HEK293 (cell line): ENCODE results near the gene TPI1.

Experiments
- FEZF1 ChIP-seq: fragments of 450-650 bp; formaldehyde crosslinking; IDR thresholded peaks from 2 replicates; pipeline ENCODE4 v1.5.1; 2016; ENCODE audit warnings: missing biosample characterization, missing genetic modification characterization
- GLIS2 ChIP-seq: fragments of 450-650 bp; formaldehyde crosslinking; IDR thresholded peaks from 2 replicates; pipeline ENCODE4 v1.5.1; 2016; ENCODE audit warnings: missing biosample characterization, missing genetic modification characterization
- HOXA7 ChIP-seq: sonication (generic); formaldehyde crosslinking; IDR thresholded peaks from 2 replicates; pipeline ENCODE4 v1.8.1; 2022; ENCODE audit warnings: missing genetic modification reagents, borderline replicate concordance
- HOXD13 ChIP-seq: sonication (generic); formaldehyde crosslinking; IDR thresholded peaks from 2 replicates; pipeline ENCODE4 v1.8.0; 2022; ENCODE audit warnings: missing genetic modification reagents, borderline replicate concordance
- KLF7 ChIP-seq: fragments of 450-650 bp; formaldehyde crosslinking; IDR thresholded peaks from 2 replicates; pipeline ENCODE4 v1.5.1; 2016; ENCODE audit warnings: missing biosample characterization, missing genetic modification characterization, borderline replicate concordance
- MYNN ChIP-seq: fragments of 450-650 bp; formaldehyde crosslinking; IDR thresholded peaks from 2 replicates; pipeline ENCODE4 v1.5.1; 2016; ENCODE audit warnings: missing biosample characterization, missing genetic modification characterization, borderline replicate concordance
- ZBTB17 ChIP-seq: fragments of 450-650 bp; formaldehyde crosslinking; IDR thresholded peaks from 2 replicates; pipeline ENCODE4 v1.5.1; 2016; ENCODE audit warnings: missing biosample characterization, missing genetic modification characterization
- ZBTB48 ChIP-seq: fragments of 450-650 bp; formaldehyde crosslinking; IDR thresholded peaks from 2 replicates; pipeline ENCODE4 v1.5.1; 2016; ENCODE audit warnings: missing biosample characterization, missing genetic modification characterization
- ZIC2 ChIP-seq: fragments of 450-650 bp; formaldehyde crosslinking; IDR thresholded peaks from 2 replicates; pipeline ENCODE4 v1.5.1; 2016; ENCODE audit warnings: missing biosample characterization, missing genetic modification characterization
- ZNF138 ChIP-seq: fragments of 450-650 bp; formaldehyde crosslinking; IDR thresholded peaks from 2 replicates; pipeline ENCODE4 v1.5.1; 2016; ENCODE audit warnings: missing biosample characterization, missing genetic modification characterization, borderline replicate concordance
- ZNF202 ChIP-seq: fragments of 450-650 bp; formaldehyde crosslinking; IDR thresholded peaks from 2 replicates; pipeline ENCODE4 v1.5.1; 2016; ENCODE audit warnings: missing biosample characterization, missing genetic modification characterization, borderline replicate concordance
- ZNF23 ChIP-seq: fragments of 450-650 bp; formaldehyde crosslinking; IDR thresholded peaks from 2 replicates; pipeline ENCODE4 v1.5.1; 2016; ENCODE audit warnings: missing biosample characterization, missing genetic modification characterization, borderline replicate concordance
- ZNF24 ChIP-seq: fragments of 450-650 bp; formaldehyde crosslinking; IDR thresholded peaks from 2 replicates; pipeline ENCODE4 v1.5.1; 2016; ENCODE audit warnings: missing biosample characterization, missing genetic modification characterization
- ZNF426 ChIP-seq: fragments of 450-650 bp; formaldehyde crosslinking; IDR thresholded peaks from 2 replicates; pipeline ENCODE4 v1.5.1; 2017; ENCODE audit warnings: missing biosample characterization, missing genetic modification characterization, mild to moderate bottlenecking, inconsistent platforms, moderate library complexity
- ZNF48 ChIP-seq: fragments of 450-650 bp; formaldehyde crosslinking; IDR thresholded peaks from 2 replicates; pipeline ENCODE4 v1.5.1; 2016; ENCODE audit warnings: missing biosample characterization, missing genetic modification characterization
- ZNF529 ChIP-seq: fragments of 450-650 bp; formaldehyde crosslinking; IDR thresholded peaks from 2 replicates; pipeline ENCODE4 v1.5.1; 2017; ENCODE audit warnings: missing genetic modification characterization, missing biosample characterization; ENCODE audit not compliant: insufficient replicate concordance
- ZNF658 ChIP-seq: fragments of 450-650 bp; formaldehyde crosslinking; IDR thresholded peaks from 2 replicates; pipeline ENCODE4; 2016; ENCODE audit warnings: missing biosample characterization, missing genetic modification characterization
- ZNF776 ChIP-seq: fragments of 450-650 bp; formaldehyde crosslinking; IDR thresholded peaks from 2 replicates; pipeline ENCODE4 v1.5.0; 2017; ENCODE audit warnings: missing biosample characterization, missing genetic modification characterization, borderline replicate concordance
- ZNF792 ChIP-seq: fragments of 450-650 bp; formaldehyde crosslinking; IDR thresholded peaks from 2 replicates; pipeline ENCODE4 v1.5.1; 2016; ENCODE audit warnings: missing biosample characterization, missing genetic modification characterization
- ZSCAN23 ChIP-seq: fragments of 450-650 bp; formaldehyde crosslinking; IDR thresholded peaks from 2 replicates; pipeline ENCODE4 v1.5.1; 2016; ENCODE audit warnings: missing biosample characterization, missing genetic modification characterization
- TF ChIP-seq, protein P1 (sequence below): fragments of 450-650 bp; formaldehyde crosslinking; optimal IDR thresholded peaks from 2 replicates; pipeline ENCODE3; 2016; ENCODE audit warnings: missing biosample characterization, mild to moderate bottlenecking, missing genetic modification characterization
- TF ChIP-seq, protein P2 (sequence below): fragments of 450-650 bp; formaldehyde crosslinking; IDR thresholded peaks from 2 replicates; pipeline ENCODE4 v1.5.1; 2016; ENCODE audit warnings: missing biosample characterization, missing genetic modification characterization, borderline replicate concordance
- TF ChIP-seq, protein P3 (sequence below): fragments of 450-650 bp; formaldehyde crosslinking; IDR thresholded peaks from 2 replicates; pipeline ENCODE4 v1.5.1; 2017; ENCODE audit warnings: missing biosample characterization, missing genetic modification characterization
- TF ChIP-seq, protein P4 (sequence below): fragments of 450-650 bp; formaldehyde crosslinking; IDR thresholded peaks from 2 replicates; pipeline ENCODE4 v1.5.1; 2017; ENCODE audit warnings: missing biosample characterization, missing genetic modification characterization
- TF ChIP-seq, protein P5 (sequence below): fragments of 450-650 bp; formaldehyde crosslinking; IDR thresholded peaks from 2 replicates; pipeline ENCODE4 v1.5.1; 2016; ENCODE audit warnings: missing biosample characterization, missing genetic modification characterization
- TF ChIP-seq, protein P6 (sequence below): fragments of 450-650 bp; formaldehyde crosslinking; IDR thresholded peaks from 2 replicates; pipeline ENCODE4 v1.5.1; 2017; ENCODE audit warnings: missing biosample characterization, missing genetic modification characterization

TPI1 gene

DNA sequence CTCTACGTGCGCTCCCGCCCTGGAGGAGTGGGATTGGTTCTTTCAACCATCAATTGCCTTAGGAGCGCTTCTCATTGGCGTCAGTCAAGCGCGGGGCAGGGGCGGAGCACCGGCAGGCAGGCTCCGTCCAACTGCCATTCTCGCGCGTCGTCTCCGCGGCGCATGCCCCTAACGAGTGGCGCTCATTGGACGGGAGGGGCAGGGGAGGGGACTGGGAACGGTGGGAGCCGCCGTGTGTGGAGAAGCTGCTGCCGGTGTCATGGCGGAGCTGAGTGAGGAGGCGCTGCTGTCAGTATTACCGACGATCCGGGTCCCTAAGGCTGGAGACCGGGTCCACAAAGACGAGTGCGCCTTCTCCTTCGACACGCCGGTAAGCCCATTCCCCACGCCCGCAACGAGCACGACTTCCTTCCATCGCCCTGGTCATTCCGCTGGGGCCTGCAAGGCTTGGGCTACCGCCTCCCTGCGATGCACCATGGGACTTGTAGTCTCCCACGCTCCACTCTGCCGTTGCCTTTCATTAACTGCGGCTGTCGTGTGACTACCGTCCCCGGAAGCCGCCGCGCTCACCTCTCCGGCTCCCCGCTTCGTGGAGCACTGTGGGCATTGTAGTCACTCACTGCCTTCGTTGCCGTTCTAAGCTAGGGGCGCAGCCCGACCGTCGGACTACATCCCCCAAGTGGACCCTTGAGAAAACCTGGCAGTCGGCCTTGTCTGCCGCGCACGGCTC lies 15.2 kb upstream of the TPI1 start, which contains the start of gene USP5 (continued):
- no peak for TF ChIP-seq ZNF23 (tag by site-specific recombination)
- peak; percentile 66 for TF ChIP-seq ZBTB48 (tag by site-specific recombination)
- TF ChIP-seq, protein P1, sequence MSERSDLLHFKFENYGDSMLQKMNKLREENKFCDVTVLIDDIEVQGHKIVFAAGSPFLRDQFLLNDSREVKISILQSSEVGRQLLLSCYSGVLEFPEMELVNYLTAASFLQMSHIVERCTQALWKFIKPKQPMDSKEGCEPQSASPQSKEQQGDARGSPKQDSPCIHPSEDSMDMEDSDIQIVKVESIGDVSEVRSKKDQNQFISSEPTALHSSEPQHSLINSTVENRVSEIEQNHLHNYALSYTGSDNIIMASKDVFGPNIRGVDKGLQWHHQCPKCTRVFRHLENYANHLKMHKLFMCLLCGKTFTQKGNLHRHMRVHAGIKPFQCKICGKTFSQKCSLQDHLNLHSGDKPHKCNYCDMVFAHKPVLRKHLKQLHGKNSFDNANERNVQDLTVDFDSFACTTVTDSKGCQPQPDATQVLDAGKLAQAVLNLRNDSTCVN (tag by site-specific recombination): peak; percentile 94
- TF ChIP-seq ZSCAN23: no peak
- no peak for TF ChIP-seq HOXA7 (CRISPR knock-in tag)
- TF ChIP-seq ZNF48 (tag by site-specific recombination): no peak
- TF ChIP-seq, protein P2, sequence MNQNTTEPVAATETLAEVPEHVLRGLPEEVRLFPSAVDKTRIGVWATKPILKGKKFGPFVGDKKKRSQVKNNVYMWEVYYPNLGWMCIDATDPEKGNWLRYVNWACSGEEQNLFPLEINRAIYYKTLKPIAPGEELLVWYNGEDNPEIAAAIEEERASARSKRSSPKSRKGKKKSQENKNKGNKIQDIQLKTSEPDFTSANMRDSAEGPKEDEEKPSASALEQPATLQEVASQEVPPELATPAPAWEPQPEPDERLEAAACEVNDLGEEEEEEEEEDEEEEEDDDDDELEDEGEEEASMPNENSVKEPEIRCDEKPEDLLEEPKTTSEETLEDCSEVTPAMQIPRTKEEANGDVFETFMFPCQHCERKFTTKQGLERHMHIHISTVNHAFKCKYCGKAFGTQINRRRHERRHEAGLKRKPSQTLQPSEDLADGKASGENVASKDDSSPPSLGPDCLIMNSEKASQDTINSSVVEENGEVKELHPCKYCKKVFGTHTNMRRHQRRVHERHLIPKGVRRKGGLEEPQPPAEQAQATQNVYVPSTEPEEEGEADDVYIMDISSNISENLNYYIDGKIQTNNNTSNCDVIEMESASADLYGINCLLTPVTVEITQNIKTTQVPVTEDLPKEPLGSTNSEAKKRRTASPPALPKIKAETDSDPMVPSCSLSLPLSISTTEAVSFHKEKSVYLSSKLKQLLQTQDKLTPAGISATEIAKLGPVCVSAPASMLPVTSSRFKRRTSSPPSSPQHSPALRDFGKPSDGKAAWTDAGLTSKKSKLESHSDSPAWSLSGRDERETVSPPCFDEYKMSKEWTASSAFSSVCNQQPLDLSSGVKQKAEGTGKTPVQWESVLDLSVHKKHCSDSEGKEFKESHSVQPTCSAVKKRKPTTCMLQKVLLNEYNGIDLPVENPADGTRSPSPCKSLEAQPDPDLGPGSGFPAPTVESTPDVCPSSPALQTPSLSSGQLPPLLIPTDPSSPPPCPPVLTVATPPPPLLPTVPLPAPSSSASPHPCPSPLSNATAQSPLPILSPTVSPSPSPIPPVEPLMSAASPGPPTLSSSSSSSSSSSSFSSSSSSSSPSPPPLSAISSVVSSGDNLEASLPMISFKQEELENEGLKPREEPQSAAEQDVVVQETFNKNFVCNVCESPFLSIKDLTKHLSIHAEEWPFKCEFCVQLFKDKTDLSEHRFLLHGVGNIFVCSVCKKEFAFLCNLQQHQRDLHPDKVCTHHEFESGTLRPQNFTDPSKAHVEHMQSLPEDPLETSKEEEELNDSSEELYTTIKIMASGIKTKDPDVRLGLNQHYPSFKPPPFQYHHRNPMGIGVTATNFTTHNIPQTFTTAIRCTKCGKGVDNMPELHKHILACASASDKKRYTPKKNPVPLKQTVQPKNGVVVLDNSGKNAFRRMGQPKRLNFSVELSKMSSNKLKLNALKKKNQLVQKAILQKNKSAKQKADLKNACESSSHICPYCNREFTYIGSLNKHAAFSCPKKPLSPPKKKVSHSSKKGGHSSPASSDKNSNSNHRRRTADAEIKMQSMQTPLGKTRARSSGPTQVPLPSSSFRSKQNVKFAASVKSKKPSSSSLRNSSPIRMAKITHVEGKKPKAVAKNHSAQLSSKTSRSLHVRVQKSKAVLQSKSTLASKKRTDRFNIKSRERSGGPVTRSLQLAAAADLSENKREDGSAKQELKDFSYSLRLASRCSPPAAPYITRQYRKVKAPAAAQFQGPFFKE (tag by site-specific recombination): no peak
- TF ChIP-seq ZNF658 (tag by site-specific recombination): no peak
- TF ChIP-seq ZNF426 (tag by site-specific recombination): no peak
- TF ChIP-seq, protein P3, sequence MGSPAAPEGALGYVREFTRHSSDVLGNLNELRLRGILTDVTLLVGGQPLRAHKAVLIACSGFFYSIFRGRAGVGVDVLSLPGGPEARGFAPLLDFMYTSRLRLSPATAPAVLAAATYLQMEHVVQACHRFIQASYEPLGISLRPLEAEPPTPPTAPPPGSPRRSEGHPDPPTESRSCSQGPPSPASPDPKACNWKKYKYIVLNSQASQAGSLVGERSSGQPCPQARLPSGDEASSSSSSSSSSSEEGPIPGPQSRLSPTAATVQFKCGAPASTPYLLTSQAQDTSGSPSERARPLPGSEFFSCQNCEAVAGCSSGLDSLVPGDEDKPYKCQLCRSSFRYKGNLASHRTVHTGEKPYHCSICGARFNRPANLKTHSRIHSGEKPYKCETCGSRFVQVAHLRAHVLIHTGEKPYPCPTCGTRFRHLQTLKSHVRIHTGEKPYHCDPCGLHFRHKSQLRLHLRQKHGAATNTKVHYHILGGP (tag by site-specific recombination): no peak
- 0 out of 2 replicates have a peak, but pooled peaks have one; percentile 3 for TF ChIP-seq FEZF1
- TF ChIP-seq GLIS2: peak; percentile 15
- no peak for TF ChIP-seq ZNF792
- TF ChIP-seq ZNF529 (tag by site-specific recombination): no peak
- TF ChIP-seq, protein P4, sequence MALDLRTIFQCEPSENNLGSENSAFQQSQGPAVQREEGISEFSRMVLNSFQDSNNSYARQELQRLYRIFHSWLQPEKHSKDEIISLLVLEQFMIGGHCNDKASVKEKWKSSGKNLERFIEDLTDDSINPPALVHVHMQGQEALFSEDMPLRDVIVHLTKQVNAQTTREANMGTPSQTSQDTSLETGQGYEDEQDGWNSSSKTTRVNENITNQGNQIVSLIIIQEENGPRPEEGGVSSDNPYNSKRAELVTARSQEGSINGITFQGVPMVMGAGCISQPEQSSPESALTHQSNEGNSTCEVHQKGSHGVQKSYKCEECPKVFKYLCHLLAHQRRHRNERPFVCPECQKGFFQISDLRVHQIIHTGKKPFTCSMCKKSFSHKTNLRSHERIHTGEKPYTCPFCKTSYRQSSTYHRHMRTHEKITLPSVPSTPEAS (tag by site-specific recombination): peak; percentile 60; the same call in 1 of the 2 replicates
- TF ChIP-seq, protein P5, sequence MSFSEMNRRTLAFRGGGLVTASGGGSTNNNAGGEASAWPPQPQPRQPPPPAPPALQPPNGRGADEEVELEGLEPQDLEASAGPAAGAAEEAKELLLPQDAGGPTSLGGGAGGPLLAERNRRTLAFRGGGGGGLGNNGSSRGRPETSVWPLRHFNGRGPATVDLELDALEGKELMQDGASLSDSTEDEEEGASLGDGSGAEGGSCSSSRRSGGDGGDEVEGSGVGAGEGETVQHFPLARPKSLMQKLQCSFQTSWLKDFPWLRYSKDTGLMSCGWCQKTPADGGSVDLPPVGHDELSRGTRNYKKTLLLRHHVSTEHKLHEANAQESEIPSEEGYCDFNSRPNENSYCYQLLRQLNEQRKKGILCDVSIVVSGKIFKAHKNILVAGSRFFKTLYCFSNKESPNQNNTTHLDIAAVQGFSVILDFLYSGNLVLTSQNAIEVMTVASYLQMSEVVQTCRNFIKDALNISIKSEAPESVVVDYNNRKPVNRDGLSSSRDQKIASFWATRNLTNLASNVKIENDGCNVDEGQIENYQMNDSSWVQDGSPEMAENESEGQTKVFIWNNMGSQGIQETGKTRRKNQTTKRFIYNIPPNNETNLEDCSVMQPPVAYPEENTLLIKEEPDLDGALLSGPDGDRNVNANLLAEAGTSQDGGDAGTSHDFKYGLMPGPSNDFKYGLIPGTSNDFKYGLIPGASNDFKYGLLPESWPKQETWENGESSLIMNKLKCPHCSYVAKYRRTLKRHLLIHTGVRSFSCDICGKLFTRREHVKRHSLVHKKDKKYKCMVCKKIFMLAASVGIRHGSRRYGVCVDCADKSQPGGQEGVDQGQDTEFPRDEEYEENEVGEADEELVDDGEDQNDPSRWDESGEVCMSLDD (tag by site-specific recombination): peak; percentile 36; the same call in 1 of the 2 replicates
- peak; percentile 84; the same call in 1 of the 2 replicates for TF ChIP-seq KLF7 (tag by site-specific recombination)
- TF ChIP-seq ZNF776: no peak
- no peak for TF ChIP-seq HOXD13
- no peak for TF ChIP-seq ZNF138
- peak; percentile 64 for TF ChIP-seq ZIC2
- TF ChIP-seq MYNN (tag by site-specific recombination): no peak
- TF ChIP-seq, protein P6, sequence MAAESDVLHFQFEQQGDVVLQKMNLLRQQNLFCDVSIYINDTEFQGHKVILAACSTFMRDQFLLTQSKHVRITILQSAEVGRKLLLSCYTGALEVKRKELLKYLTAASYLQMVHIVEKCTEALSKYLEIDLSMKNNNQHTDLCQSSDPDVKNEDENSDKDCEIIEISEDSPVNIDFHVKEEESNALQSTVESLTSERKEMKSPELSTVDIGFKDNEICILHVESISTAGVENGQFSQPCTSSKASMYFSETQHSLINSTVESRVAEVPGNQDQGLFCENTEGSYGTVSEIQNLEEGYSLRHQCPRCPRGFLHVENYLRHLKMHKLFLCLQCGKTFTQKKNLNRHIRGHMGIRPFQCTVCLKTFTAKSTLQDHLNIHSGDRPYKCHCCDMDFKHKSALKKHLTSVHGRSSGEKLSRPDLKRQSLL (tag by site-specific recombination): peak; percentile 56
- TF ChIP-seq ZNF24 (tag by site-specific recombination): peak; percentile 73
- peak; percentile 99 for TF ChIP-seq ZBTB17 (tag by site-specific recombination)
- TF ChIP-seq ZNF202 (tag by site-specific recombination): no peak
